Right kidney (tissue), 9 donors: ENCODE data around the gene ZNF587B.
"Not testable (repeated sequence)": the region's sequence is repeated elsewhere in the genome, so short reads cannot be mapped to it uniquely, and the experiment has no call there.

Experiments used
- DNase-seq: peaks from one replicate; pipeline ENCODE4 v3.0.0-alpha.2; 2016
- long read RNA-seq, 8 donors: transcript quantifications; one replicate each; lab custom pipeline, GENCODE V29; 2026

ZNF587B gene
- long read RNA-seq, donor 1, partial matches to known transcripts, result 0 of 2 reads
- long read RNA-seq, donor 1, other reads (novel, unspliced or antisense), result 0 of 2 reads
- long read RNA-seq, donor 2, partial matches to known transcripts, result 0 of 2 reads
- long read RNA-seq, donor 2, other reads (novel, unspliced or antisense), result 0 of 2 reads
- long read RNA-seq, donor 3, partial matches to known transcripts, result 0 of 1 reads
- long read RNA-seq, donor 3, other reads (novel, unspliced or antisense), result 0 of 1 reads
- long read RNA-seq, donor 4, result 0 reads
- long read RNA-seq, donor 5, partial matches to known transcripts, result 0 of 2 reads
- long read RNA-seq, donor 5, other reads (novel, unspliced or antisense), result 0 of 2 reads
- long read RNA-seq, donor 6, result 0 reads
- long read RNA-seq, donor 7, partial matches to known transcripts, result 6 of 10 reads
- long read RNA-seq, donor 7, other reads (novel, unspliced or antisense), result 0 of 10 reads
- long read RNA-seq, donor 8, partial matches to known transcripts, result 5 of 8 reads
- long read RNA-seq, donor 8, other reads (novel, unspliced or antisense), result 0 of 8 reads

GRCh38 chr19:57830071-57830602 is at the start of gene ZNF587B:
ZNF587B (plus strand) TSS chr19:57830299; CDS start chr19:57830529, 230 bp downstream.
- DNase-seq, result peak; percentile 90

GRCh38 chr19:57786286-57786685 is 43.8 kb upstream of the ZNF587B start:
- no peak for DNase-seq

- no peak for DNase-seq
These were observed 43.2 kb upstream of the ZNF587B start for GRCh38 chr19:57786906-57787305.

- DNase-seq, result no peak
These were observed 41.9 kb upstream of the ZNF587B start for GRCh38 chr19:57788114-57788692.

- DNase-seq, result no peak
These were observed 40.8 kb upstream of the ZNF587B start for GRCh38 chr19:57789288-57789687.

GRCh38 chr19:57796580-57796979 is 33.5 kb upstream of the ZNF587B start:
- not testable (repeated sequence) for DNase-seq

GRCh38 chr19:57800696-57801095 is 29.4 kb upstream of the ZNF587B start:
- DNase-seq, result no peak

- DNase-seq, result no peak
These were observed 27.8 kb upstream of the ZNF587B start for GRCh38 chr19:57802269-57802668.

GRCh38 chr19:57803265-57803593 is 26.9 kb upstream of the ZNF587B start:
- DNase-seq, result no peak

- peak; percentile 82 for DNase-seq
These were observed 26.3 kb upstream of the ZNF587B start for GRCh38 chr19:57803594-57804325.

GRCh38 chr19:57807541-57807940 is 22.6 kb upstream of the ZNF587B start:
- no peak for DNase-seq

GRCh38 chr19:57810410-57811295 is 19.4 kb upstream of the ZNF587B start:
- not testable (repeated sequence) for DNase-seq

GRCh38 chr19:57812226-57812625 is 17.9 kb upstream of the ZNF587B start:
- no peak for DNase-seq

GRCh38 chr19:57812975-57813820 is 16.9 kb upstream of the ZNF587B start:
- DNase-seq, result not testable (repeated sequence)

- DNase-seq, result no peak
These were observed 16.1 kb upstream of the ZNF587B start for GRCh38 chr19:57813919-57814504.

GRCh38 chr19:57814505-57815246 is 15.4 kb upstream of the ZNF587B start, which contains the start of gene ZNF552:
ZNF552 (minus strand) TSS chr19:57814913; CDS start chr19:57814743, 170 bp downstream.
- peak; percentile 83 for DNase-seq

GRCh38 chr19:57815247-57816075 is 14.6 kb upstream of the ZNF587B start:
- DNase-seq, result no peak

GRCh38 chr19:57816652-57817051 is 13.4 kb upstream of the ZNF587B start:
- DNase-seq, result no peak
